GM19240 (cell line): ENCODE data around the gene RALGDS.
"Not testable (repeated sequence)": the region's sequence is repeated elsewhere in the genome, so short reads cannot be mapped to it uniquely, and the experiment has no call there.

ENCODE experiments used
- DNase-seq: peaks from one replicate; pipeline ENCODE4 v3.0.0; 2011; ENCODE audit warnings: low spot score; ENCODE audit not compliant: insufficient read length

RALGDS gene

DNA sequence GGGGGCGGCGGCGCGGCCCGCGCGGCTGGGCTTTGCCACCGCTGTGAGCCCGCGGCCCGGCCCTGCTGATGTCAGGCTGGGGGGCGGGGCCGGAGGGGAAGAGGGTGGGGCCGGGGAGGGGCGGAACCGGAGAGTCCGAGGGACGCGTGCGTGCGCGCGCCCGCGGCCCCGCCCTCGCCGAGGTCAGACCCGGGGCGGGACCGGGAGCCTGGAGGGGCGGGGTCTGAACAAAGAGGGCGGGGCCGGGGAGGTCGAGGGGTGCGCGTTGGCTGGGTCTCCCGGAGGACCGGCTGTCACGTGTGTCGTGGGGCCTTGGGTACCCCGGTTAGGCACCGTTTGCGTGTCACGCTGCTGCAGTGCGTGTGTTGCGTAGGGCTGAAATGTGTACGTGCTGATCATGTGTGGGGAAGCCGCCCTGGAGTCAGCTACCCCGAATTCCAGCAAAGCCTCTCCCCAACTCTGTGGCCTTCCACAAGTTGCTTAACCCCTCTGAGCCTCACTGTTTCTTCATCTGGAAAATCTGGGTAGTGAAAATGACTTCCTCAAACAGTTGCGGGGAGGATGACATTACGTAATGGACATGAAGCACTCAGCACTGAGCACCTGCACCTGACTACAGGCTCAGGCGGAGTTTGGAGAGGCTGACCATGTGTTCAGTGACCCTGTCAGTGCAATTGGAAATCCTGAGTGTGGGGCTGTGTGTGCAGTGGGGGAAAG is at the start of gene RALGDS:
Gene RALGDS, minus strand, starts transcription at position 43 of the 717 bp plus-strand sequence. CDS start 86 bp downstream, outside the sequence.
- DNase-seq, result peak; percentile 89

DNA sequence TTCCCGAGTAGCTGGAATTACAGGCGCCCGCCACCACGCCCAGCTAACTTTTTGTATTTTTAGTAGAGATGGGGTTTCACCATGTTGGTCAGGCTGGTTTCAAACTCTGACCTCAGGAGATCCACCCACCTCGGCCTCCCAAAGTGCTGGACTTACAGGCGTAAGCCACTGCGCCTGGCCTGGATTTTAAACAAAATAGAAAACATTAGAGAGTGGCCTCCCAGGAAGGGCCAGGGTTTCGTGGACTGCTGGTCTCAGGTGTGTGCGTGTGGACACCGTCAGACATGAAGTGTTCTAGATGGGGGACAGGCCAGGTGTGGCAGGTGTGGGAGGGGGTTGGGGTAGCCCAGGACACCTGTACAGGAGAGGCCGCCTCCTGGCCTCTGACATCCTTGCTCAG is 49.7 kb upstream of the RALGDS start:
- no peak for DNase-seq

DNA sequence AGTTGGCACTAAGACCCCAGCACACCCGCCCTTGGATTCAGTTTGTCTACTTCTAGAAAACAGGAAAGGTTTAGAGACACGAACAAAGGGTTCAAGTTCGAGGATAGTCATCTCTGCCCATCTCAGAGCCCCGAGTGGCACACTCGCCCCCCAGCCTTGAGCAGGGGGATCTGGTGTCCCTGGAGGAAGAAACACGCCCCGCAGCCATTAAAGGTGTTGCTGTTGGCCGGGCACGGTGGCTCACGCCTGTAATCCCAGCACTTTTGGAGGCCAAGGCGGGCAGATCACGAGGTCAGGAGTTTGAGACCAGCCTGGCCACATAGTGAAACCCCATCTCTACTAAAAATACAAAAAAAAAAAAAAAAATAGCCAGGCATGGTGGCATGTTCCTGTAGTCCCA is 48.6 kb upstream of the RALGDS start:
- DNase-seq, result not testable (repeated sequence)

DNA sequence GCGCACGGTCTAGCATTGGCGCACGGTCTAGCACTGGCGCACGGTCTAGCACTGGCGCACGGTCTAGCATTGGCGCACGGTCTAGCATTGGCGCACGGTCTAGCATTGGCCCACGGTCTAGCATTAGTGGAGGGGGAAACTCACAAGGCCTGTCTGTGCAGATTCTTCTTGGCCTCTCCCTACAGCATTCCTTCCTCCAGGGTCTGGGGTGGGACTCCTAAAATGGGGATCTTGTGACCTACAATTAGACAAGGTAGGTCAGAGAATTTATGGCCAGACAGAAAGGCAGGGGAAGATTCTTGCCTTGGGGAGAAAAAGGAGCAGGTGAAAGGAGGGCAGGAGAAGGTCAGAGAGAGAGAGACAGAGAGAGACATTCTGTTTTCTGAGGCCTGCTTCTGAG is 48.1 kb upstream of the RALGDS start:
- no peak for DNase-seq

DNA sequence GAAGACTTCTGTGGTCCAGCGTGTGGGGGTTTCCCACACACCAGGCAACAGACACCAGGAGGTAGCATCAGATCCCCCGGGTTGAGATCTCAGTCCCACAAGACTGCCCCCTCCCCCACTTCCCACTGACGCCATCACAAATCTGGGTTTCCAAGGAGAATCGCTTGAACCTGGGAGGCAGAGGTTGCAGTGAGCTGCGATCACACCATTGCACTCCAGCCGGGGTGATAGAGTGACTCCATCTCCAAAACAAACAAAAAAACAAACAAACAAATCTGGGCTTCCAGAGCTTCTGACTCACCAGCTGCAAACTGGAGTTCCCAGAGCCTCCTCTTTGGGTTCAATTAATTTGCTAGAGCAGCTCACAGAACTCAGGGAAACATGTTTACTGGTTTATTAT is 47.4 kb upstream of the RALGDS start:
- no peak for DNase-seq

DNA sequence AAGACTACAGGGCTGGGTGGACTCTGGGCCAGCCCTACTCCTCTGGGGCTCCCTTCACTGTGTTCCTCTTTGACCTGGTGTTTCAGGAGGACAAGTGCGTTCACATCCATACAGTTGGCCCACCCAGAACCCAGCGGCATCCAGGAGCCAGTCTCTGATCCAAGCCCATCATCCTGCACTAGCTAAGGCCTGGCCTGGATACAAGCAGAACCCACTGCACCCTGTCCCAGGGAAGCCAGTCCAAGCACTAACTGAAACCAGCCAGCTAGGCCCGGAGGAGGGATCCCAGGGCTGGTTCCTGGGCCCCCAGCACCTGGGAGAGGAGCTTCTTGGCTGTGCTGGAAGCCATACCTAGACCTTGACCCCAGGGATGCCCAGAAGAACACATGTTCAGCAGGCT is 46.7 kb upstream of the RALGDS start:
- DNase-seq, result no peak

DNA sequence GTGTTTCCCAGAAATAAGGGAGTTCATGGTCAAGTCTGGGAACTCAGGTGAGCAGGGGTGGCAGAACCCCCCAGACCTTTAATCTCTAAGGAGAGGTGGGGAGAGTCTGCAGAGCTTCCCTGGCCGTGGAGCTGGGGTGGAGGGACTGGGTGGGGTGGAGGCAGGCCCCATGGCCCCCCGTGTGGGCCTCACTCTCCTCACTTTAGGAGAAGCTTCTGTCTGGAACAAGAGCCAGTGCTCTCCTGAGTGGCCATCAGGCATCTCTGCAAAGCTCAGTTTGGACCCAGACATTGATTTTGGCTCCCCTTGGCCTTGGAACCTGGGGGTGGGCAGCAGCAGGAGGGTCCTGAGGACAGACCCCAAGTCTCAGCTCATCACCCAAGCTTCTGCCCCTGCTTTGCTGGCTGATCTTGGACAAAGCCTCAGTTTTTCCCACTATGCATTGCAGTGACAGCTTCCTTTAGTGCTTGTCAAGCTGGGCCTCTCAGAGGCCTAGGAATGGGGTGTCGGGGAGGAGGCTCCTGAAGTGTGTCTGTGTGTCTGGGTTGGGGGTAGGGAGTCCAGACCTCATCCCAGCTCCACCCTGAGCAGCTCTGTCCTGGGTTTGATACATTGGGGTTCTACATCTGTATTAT is 46.2 kb upstream of the RALGDS start:
- DNase-seq, result no peak

DNA sequence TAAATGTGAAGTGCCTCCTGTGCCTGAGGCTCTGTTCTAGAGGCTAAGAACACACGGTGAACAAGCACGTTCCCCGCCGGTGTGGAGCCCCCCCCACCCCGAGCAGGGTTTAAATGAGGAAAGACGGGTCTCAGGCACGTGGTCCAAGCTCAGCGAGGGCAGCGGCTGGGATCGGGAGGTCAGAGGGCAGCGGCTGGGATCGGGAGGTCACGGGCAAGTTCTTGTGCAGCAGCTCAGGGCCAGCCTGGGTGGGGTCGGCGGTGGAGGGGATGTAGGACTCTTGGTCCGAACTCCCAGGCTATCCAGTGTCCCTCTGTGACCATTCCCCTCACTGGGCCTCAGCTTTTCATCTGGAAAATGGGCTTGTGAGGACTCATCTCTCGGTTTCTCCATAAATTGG is 45.4 kb upstream of the RALGDS start:
- no peak for DNase-seq

DNA sequence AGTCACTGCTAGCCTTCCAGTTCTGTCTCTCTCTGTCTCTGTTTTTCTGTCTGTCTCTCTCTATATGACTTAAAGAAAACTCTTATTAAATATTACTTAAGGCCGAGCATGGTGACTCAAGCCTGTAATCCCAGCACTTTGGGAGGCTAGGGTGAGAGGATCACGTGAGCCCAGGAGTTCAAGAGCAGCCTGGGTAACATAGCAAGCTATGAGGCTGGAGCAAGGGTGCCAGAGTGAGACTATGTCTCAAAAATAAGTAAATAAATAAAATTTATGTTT is 44.4 kb upstream of the RALGDS start:
- no peak for DNase-seq

DNA sequence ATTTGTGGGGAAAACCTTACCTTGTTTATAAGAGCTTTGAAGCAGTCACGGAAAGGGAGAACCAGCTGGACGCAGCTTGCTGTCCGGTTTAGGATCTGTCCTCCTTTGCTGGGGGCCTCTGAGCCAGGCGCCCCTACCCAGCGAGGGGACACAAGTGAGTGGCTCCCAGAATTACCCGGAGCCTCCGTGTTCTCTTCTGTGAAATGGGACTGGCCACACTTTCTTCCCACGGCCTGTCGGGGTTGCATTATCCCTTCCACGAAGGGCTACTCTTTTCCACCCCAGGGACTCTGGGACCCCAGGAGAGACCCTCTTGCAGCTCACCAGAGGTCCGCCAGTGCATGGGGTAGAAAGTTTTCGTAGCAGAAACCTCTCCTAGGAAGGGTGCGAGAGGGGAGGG is 43.2 kb upstream of the RALGDS start:
- no peak for DNase-seq

DNA sequence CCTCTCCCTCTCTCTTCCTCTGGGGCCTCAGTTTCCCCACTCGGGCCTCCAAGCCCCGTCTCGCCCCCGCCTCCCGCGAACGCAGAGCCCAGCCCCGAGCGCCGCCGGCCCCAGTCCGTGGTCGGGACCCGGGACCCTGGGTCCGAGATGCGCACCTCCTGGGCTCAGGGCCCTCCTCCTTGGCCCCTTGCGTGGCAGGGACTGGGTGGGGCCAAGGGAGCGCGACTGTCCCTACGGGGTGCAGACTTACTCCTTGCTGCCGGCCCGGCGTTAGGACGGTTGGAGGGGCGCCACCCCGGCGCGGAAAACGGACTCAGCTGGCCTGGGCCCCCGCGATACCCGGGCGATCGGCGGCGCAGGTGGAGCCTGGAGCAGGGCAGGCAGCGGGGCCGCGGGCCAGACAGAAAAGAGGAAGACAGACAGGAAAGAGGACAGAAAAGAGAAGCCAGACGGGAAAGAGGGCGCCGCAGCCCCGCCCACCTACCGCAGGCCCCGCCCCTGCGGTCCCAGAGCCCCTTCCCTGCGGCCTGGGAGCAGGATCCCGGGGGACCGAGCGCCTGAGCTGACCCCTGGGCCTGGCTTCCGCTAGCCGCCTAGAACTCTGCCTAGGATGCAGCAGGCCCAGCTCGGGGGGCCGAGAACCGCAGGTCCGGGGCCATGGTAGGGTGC is 42.6 kb upstream of the RALGDS start, which contains the start of gene GBGT1:
Gene GBGT1, minus strand, starts transcription at position 411 of the 669 bp plus-strand sequence. CDS start 1,502 bp downstream, outside the sequence.
- no peak for DNase-seq

DNA sequence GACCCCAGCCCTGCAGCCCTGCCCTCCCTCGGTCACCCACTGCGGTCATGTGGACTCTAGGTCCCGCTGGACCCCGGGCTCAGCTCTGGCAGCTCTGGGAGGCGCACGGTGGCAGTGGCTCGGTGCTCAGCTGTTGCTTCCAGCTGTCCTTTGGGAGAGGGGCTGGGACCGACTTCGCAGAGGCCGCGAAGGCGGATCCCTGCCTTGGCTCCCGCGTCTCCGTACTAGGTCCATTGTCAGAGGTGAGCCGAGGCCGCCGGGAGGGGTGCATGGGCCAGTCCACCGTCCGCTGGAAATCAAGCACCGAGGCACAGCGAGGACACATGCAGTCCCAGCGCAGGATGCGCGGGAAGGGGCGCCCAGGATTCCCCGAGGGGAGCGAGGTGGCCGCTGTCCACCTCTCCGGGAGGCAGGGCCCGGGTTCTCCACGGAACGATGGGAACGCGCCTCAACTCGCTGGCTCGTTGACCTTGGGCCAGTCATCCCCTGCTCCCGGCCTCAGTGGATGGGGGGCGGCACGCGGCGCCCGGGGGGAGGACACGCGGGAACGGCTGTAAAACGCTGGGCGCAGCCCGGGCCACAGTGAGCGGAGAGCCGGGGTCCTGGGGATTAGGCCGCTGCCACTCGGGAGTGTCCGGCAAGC is 41.9 kb upstream of the RALGDS start:
- DNase-seq, result no peak

DNA sequence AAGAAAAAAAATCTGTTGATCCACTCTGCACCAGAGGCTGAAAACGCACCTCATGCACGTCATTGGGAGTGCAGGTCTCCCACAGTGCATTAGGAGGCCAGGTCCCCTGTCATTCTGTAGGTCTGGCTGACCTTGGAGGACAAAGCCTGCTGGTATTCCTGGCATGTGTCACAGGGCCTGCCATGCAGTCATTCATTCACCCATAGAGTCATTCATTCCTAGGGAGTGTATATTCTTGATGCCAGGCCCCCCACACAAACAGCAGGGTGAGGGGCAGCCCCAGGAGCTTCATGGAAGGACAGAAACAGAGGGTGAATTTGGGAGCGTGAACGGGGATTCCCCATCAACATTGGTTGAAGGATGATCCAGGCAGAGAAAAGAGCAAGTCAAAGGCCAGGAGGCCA is 40.5 kb upstream of the RALGDS start:
- no peak for DNase-seq

DNA sequence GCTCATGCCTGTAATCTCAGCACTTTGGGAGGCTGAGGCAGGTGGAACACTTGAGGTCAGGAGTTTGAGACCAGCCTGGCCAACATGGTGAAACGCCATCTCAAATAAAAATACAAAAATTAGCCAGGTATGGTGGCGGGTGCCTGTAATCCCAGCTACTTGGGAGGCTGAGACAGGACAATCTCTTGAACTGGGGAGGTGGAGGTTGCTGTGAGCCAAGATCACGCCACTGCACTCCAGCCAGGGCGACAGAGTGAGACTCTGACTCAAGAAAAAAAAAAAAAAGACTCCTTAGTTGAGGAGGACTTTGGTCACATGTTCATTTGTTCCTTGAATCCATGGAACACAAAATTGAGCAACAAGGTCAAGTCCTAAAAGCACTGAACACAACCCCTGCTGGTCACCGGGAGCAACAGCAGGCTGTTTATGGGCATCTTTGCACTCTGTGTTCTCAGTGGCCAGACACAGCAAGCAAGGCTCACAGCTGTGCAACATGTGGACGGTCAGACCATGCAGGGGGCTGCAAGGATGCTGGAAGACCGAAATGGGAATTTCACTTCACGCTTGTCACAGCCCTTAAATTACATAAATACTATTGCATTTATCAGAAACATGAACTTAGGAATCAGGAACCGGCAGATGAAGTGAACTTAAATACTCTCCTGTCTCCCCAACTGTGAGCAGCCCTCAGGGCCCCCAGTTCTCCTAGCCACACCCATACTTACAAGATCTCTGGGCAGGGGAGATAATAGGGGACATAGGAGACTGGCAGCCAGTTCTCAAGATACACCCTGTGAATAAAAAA is 39.9 kb upstream of the RALGDS start:
- peak; percentile 81 for DNase-seq

DNA sequence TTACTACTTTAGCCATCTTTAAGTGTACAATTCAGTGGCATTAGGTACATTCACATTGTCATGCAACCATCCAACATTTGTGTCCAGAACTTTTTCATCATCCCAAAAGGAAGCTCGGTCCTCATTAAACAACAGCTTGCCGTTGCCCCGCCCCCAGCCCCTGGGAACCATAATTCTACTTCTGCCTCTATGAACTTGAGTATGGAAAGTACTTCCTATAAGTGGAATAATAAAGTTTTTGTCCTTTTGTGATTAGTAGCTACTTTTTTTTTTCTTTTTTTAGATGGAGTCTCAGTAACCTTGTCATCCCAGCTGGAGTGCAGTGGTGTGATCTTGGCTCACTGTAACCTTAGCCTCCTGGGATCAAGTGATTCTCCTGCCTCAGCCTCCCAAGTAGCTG is 37.7 kb upstream of the RALGDS start:
- DNase-seq, result no peak

DNA sequence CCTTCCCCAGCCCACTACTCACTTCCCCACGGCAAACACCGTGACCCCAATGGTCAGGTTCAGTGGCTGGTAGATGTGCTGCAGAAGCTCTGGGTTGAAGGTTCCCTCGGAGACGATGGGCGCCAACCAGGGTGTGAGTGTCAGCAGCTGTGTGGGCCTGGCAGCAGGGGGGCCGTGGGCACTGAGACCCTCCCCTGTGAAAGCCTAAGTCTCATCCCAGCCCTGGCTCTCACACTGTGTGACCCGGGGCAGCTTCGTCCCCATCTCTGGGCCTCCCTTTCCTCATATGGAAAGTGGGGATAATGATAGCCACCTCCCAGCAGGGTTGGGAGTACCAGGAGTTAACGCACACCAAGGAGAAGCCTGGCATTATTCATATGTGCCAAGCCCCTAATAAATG is 34.1 kb upstream of the RALGDS start:
- no peak for DNase-seq

DNA sequence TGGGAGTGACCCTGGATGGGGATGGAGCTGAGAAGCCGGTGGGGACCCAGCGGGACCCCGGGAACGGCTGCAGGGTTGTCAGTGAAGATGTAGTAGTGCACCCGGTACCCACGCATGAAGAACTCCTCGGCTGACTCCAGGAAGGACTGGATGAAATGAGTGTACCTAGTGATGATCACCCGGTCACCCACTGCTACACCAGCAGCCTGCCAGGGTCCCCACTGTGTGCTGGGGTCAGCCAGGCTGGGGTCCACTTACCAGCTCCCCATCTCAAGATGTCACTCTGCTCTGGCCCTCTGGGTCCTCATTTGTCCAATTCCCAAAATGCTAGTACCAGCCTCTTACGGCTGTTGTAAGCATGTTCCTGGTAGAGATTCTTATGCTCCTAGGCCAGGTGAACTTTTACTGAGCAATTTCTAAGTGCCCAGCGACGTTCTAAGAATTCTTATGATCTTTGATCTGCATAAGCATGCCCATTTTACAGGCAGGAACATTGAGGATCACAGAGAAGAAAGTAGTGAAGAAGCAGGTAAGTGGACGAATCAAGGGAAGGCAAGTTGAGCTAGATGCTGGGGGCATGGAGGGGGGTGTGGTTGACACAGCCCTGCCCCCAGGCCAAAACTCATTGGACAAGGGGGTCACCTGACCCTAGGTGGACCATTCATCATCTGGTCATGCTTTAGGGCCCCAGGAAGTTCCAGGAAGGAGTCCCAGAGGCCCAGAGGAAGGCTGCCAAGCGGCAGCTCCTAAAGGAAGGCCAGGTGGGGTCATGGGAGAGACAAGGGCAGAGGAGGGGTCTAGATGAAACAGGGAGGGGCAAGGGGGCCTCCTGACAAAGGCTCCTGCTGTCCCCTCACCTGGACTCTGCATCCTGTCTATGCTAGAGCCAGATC is 33.3 kb upstream of the RALGDS start:
- DNase-seq, result no peak

DNA sequence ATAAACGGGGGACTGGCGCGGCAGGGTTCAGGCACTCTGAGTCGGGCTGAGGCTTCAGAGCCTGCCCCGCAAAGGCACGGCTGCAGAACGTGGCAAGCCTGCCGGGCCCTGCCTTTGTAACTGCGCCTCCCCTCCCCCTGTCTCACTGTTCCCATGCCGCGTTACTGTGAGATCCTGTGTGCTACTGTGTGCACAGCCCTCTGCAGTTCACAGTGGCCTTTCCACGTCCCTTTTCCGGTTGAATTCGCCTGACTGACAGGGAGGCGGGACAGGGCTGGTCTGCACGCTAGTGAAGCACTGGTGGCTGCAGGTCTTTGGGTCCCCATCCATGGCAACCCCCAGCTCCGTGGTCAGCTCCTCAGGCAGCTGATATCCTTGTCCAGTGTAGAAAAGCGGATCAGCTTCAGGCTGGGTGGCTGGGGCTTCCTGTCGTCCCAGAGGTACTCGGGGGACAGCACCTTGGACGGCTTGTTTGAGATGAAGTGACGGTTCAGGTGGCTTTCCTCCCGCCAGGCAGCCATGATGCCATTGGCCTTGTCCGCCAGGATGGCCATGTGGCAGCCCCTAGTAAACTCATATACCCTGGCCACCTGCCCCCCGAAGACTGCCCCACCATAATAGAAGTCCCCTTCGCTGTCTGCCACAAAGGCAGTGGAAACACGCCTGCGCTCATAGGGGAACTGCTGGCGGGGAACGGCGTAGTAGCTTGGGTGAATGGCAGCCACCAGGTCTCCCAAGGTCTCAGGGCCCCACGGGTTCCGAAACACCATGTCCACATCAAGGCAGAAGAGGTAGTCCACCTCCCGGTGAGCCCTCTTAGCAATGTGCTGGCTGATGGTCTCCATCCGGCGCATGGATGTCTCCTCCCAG is 32.4 kb upstream of the RALGDS start:
- DNase-seq, result no peak
